ENCODE measurements around the gene BCKDHB.

The BCKDHB gene

DNA sequence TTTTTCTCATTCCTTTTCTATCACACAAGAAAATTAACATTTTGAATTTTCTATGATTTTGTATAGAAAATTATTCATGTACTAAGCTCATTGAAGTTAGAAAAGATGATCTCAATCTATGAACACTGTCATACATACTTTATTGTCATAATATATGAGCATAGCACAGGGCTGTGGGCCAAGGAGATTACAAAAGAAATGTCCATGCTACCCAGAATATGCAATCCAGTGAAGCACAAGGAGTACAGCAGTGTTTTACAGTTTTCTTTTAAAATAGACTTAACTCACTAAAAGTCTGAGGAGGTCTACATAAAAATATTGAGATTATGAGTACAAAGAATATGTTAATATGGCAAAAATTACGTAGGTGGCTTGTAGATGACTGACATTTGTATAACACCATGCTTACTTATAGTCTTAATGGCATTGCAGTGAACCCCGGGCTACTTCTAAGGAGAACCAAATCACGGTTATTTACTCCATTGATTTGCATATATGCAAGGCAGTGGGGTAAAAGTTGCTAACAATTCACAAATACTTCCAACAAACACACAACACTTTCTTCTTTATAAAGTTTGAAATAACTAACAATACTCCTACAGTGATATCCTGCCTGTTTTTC lies 257.1 kb downstream of the BCKDHB start:
- TF ChIP-seq HDGF (IDR thresholded peaks at IDR 0.05; ENCODE audit: borderline replicate concordance) (no peak), L3MBTL2 (conservative IDR thresholded peaks at IDR 0.05) (no peak), BHLHE40 (IDR thresholded peaks at IDR 0.05; ENCODE audit: borderline replicate concordance) (no peak), CTBP1 (IDR thresholded peaks at IDR 0.05; ENCODE audit: borderline replicate concordance) (no peak), FOXM1 (IDR thresholded peaks at IDR 0.05; ENCODE audit: borderline replicate concordance) (no peak), TARDBP (IDR thresholded peaks at IDR 0.05) (no peak), ARNT (IDR thresholded peaks at IDR 0.05) (no peak), NFRKB (IDR thresholded peaks at IDR 0.05) (no peak), FOXK2 (IDR thresholded peaks at IDR 0.05) (no peak), LEF1 (IDR thresholded peaks at IDR 0.05; ENCODE audit: borderline replicate concordance) (no peak), ZNF384 (IDR thresholded peaks at IDR 0.05) (no peak), SP1 (IDR thresholded peaks at IDR 0.05) (no peak), FOXA1 (IDR thresholded peaks at IDR 0.05) (no peak), ELF4 (IDR thresholded peaks at IDR 0.05) (no peak), SUZ12 (IDR thresholded peaks at IDR 0.05) (no peak)
- TF ChIP-seq, protein P1, sequence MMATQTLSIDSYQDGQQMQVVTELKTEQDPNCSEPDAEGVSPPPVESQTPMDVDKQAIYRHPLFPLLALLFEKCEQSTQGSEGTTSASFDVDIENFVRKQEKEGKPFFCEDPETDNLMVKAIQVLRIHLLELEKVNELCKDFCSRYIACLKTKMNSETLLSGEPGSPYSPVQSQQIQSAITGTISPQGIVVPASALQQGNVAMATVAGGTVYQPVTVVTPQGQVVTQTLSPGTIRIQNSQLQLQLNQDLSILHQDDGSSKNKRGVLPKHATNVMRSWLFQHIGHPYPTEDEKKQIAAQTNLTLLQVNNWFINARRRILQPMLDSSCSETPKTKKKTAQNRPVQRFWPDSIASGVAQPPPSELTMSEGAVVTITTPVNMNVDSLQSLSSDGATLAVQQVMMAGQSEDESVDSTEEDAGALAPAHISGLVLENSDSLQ (IDR thresholded peaks at IDR 0.05) = no peak
- no peak for DNase-seq (ENCODE audit: extremely low spot score)
- ChIA-PET CTCF (no interaction called here), POLR2A (no interaction called here)

DNA sequence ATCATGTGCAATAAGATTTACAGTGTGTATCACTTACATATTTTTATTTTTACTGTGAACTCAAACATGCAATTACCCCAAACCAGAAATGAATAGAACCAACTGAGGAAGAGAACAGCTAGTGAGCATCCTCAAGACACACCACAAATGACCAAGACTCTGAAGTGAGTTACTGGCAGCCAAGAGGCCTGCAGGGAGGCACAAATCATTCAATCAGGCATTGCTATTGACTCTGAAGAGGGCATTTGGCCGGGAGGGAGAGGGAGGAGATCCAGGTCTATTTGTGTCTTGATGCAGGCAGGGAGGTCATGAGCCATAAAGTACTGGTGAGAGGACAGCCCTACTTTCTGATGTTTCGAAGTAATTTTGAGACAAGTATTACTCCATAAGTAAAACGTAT lies 257.7 kb downstream of the BCKDHB start:
- no peak for DNase-seq (ENCODE audit: extremely low spot score)
- POLR2A ChIA-PET = no interaction called here
- TF ChIP-seq FOXK2 (IDR thresholded peaks at IDR 0.05) = no peak
- no peak for TF ChIP-seq SP1 (IDR thresholded peaks at IDR 0.05)
- TF ChIP-seq ARNT (IDR thresholded peaks at IDR 0.05) = no peak
- no peak for TF ChIP-seq ZNF384 (IDR thresholded peaks at IDR 0.05)
- no peak for TF ChIP-seq LEF1 (IDR thresholded peaks at IDR 0.05; ENCODE audit: borderline replicate concordance)
- no peak for TF ChIP-seq FOXM1 (IDR thresholded peaks at IDR 0.05; ENCODE audit: borderline replicate concordance)
- no peak for TF ChIP-seq TARDBP (IDR thresholded peaks at IDR 0.05)
- TF ChIP-seq CTBP1 (IDR thresholded peaks at IDR 0.05; ENCODE audit: borderline replicate concordance) = no peak
- no peak for TF ChIP-seq L3MBTL2 (conservative IDR thresholded peaks at IDR 0.05)
- no peak for TF ChIP-seq FOXA1 (IDR thresholded peaks at IDR 0.05)
- no peak for TF ChIP-seq HDGF (IDR thresholded peaks at IDR 0.05; ENCODE audit: borderline replicate concordance)
- CTCF ChIA-PET = no interaction called here

DNA sequence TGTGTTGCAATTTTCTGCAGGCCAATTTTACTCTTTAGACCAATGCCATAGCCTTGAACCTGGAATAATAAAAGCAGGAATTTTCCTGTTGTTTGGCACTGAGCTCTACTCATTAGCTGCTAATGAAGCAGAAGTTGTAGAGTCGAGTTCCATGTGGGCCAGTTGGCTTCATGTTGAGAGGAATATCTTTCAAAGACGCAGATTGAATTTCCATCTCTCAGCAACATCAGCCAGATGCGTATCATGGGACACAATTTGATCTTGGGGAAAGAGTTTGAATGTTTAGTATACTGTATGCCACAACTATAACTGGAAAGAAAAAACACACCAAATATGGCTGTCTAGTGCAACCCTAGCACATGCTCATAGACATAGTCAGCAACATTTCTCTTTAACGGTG lies 259.6 kb downstream of the BCKDHB start:
- DNase-seq (ENCODE audit: extremely low spot score) = no peak
- POLR2A ChIA-PET = no interaction called here
- CTCF ChIA-PET = no interaction called here
- TF ChIP-seq NFRKB (IDR thresholded peaks at IDR 0.05) (no peak), ARNT (IDR thresholded peaks at IDR 0.05) (no peak), FOXA1 (IDR thresholded peaks at IDR 0.05) (no peak), BHLHE40 (IDR thresholded peaks at IDR 0.05; ENCODE audit: borderline replicate concordance) (no peak), CTBP1 (IDR thresholded peaks at IDR 0.05; ENCODE audit: borderline replicate concordance) (no peak), L3MBTL2 (conservative IDR thresholded peaks at IDR 0.05) (no peak), SUZ12 (IDR thresholded peaks at IDR 0.05) (no peak), FOXM1 (IDR thresholded peaks at IDR 0.05; ENCODE audit: borderline replicate concordance) (no peak), ZNF384 (IDR thresholded peaks at IDR 0.05) (no peak), SP1 (IDR thresholded peaks at IDR 0.05) (no peak), HDGF (IDR thresholded peaks at IDR 0.05; ENCODE audit: borderline replicate concordance) (no peak), LEF1 (IDR thresholded peaks at IDR 0.05; ENCODE audit: borderline replicate concordance) (no peak), TARDBP (IDR thresholded peaks at IDR 0.05) (no peak), ELF4 (IDR thresholded peaks at IDR 0.05) (no peak), FOXK2 (IDR thresholded peaks at IDR 0.05) (no peak)
- TF ChIP-seq, protein P1 (IDR thresholded peaks at IDR 0.05) = no peak

DNA sequence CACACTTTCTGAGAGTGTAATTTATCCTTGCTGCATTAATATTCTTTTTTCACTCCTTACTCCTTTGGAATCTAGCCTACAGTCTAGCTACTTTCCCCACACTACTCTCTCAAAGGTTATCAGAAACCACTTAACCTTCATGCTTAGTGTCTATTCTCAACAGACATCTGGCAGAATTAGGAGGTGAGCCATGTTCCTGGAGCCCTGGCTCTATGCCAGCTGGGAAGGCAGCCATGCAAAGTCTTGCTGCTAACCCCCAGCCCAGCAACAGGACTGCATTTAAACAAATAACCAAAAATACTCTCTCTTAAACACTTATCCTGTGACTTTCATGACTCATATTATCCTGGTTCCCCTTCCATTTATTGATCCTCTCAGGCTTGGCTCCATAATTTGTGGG lies 260.2 kb downstream of the BCKDHB start:
- POLR2A ChIA-PET = no interaction called here
- TF ChIP-seq SP1 (IDR thresholded peaks at IDR 0.05) = no peak
- no peak for TF ChIP-seq BHLHE40 (IDR thresholded peaks at IDR 0.05; ENCODE audit: borderline replicate concordance)
- TF ChIP-seq FOXA1 (IDR thresholded peaks at IDR 0.05) = no peak
- TF ChIP-seq SUZ12 (IDR thresholded peaks at IDR 0.05) = no peak
- TF ChIP-seq FOXK2 (IDR thresholded peaks at IDR 0.05) = no peak
- no peak for DNase-seq (ENCODE audit: extremely low spot score)
- CTCF ChIA-PET = no interaction called here

DNA sequence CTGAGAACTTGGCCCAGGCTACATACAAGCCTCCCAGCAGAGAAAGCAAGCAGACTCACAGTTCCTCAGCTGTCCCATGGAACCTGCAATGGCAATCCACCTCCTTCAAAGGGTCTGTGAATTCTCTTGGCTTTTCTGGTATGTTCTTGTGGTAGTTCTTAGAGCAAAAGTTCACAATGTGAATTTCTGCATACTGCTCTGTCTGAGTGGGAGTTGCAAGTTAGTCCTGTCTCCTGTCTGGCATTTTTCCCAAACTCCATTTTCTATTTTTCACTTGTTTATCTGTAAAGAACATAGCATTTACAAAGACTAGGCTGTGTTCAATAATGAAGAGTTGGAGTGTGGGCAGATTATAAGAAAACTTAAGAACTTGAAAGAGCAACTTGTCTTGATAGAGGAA lies 269.9 kb downstream of the BCKDHB start:
- TF ChIP-seq CTBP1 (IDR thresholded peaks at IDR 0.05; ENCODE audit: borderline replicate concordance) = no peak
- TF ChIP-seq ARNT (IDR thresholded peaks at IDR 0.05) = no peak
- TF ChIP-seq TARDBP (IDR thresholded peaks at IDR 0.05) = no peak
- TF ChIP-seq L3MBTL2 (conservative IDR thresholded peaks at IDR 0.05) = no peak
- no peak for TF ChIP-seq FOXK2 (IDR thresholded peaks at IDR 0.05)
- no peak for TF ChIP-seq HDGF (IDR thresholded peaks at IDR 0.05; ENCODE audit: borderline replicate concordance)
- TF ChIP-seq SUZ12 (IDR thresholded peaks at IDR 0.05) = no peak
- no peak for TF ChIP-seq SP1 (IDR thresholded peaks at IDR 0.05)
- TF ChIP-seq FOXM1 (IDR thresholded peaks at IDR 0.05; ENCODE audit: borderline replicate concordance) = no peak
- TF ChIP-seq NFRKB (IDR thresholded peaks at IDR 0.05) = no peak
- TF ChIP-seq, protein P1 (IDR thresholded peaks at IDR 0.05) = no peak
- no peak for TF ChIP-seq ZNF384 (IDR thresholded peaks at IDR 0.05)
- CTCF ChIA-PET = no interaction called here
- no peak for DNase-seq (ENCODE audit: extremely low spot score)
- POLR2A ChIA-PET = no interaction called here

DNA sequence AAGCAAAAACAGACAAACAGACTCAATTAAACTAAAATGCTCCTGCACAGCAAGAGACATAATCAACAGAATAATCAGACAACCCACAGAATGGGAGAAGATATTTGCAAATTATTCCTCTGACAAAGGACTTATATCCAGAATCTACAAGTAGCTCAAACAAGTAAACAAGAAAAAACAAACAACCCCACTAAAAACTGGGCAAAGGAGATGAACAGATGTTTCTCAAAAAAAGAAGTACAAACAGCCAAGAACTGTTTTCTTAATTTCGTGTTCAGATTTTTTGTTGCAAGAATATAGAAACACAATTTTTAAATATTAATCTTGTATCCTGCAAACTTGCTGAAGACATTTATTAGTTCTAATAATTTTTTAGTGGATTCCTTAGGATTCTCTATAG lies 274.1 kb downstream of the BCKDHB start:
- no peak for DNase-seq (ENCODE audit: extremely low spot score)
- ChIA-PET CTCF (no interaction called here), POLR2A (no interaction called here)
- TF ChIP-seq SUZ12 (IDR thresholded peaks at IDR 0.05) (no peak), ZNF384 (IDR thresholded peaks at IDR 0.05) (no peak), BHLHE40 (IDR thresholded peaks at IDR 0.05; ENCODE audit: borderline replicate concordance) (no peak), NFRKB (IDR thresholded peaks at IDR 0.05) (no peak), TARDBP (IDR thresholded peaks at IDR 0.05) (no peak), SP1 (IDR thresholded peaks at IDR 0.05) (no peak), L3MBTL2 (conservative IDR thresholded peaks at IDR 0.05) (no peak), FOXA1 (IDR thresholded peaks at IDR 0.05) (no peak), ELF4 (IDR thresholded peaks at IDR 0.05) (no peak), LEF1 (IDR thresholded peaks at IDR 0.05; ENCODE audit: borderline replicate concordance) (no peak), CTBP1 (IDR thresholded peaks at IDR 0.05; ENCODE audit: borderline replicate concordance) (no peak), ARNT (IDR thresholded peaks at IDR 0.05) (no peak), FOXM1 (IDR thresholded peaks at IDR 0.05; ENCODE audit: borderline replicate concordance) (no peak), FOXK2 (IDR thresholded peaks at IDR 0.05) (no peak), HDGF (IDR thresholded peaks at IDR 0.05; ENCODE audit: borderline replicate concordance) (no peak)
- TF ChIP-seq, protein P1 (IDR thresholded peaks at IDR 0.05) = no peak
